HEK293 (cell line): ENCODE measurements around the gene ABHD16B.

ENCODE experiments used
- CTCF ChIP-seq: fragments of 450-650 bp; formaldehyde crosslinking; IDR thresholded peaks from 2 replicates; pipeline ENCODE4 v1.5.1; 2016; ENCODE audit warnings: missing biosample characterization, missing genetic modification characterization
- PRDM10 ChIP-seq: fragments of 450-650 bp; formaldehyde crosslinking; IDR thresholded peaks from 2 replicates; pipeline ENCODE4 v1.5.1; 2016; ENCODE audit warnings: missing biosample characterization, missing genetic modification characterization
- REST ChIP-seq: fragments of 450-650 bp; formaldehyde crosslinking; IDR thresholded peaks from 2 replicates; pipeline ENCODE4 v1.5.1; 2016; ENCODE audit warnings: missing biosample characterization, missing genetic modification characterization
- SETDB1 ChIP-seq: IDR thresholded peaks from one replicate; pipeline ENCODE4 v1.6.1; 2017; ENCODE audit warnings: mild to moderate bottlenecking, low read length, moderate library complexity, mixed read lengths; ENCODE audit not compliant: insufficient read length
- ZBTB1 ChIP-seq: fragments of 450-650 bp; formaldehyde crosslinking; IDR thresholded peaks from 2 replicates; pipeline ENCODE4 v1.5.1; 2016; ENCODE audit warnings: missing biosample characterization, missing genetic modification characterization
- ZFP3 ChIP-seq: fragments of 450-650 bp; formaldehyde crosslinking; IDR thresholded peaks from 2 replicates; pipeline ENCODE4 v1.5.1; 2016; ENCODE audit warnings: low read depth, missing biosample characterization, missing genetic modification characterization
- ZFP41 ChIP-seq: fragments of 450-650 bp; formaldehyde crosslinking; IDR thresholded peaks from 2 replicates; pipeline ENCODE4 v1.5.1; 2016; ENCODE audit warnings: missing biosample characterization, missing genetic modification characterization, borderline replicate concordance
- ZNF23 ChIP-seq: fragments of 450-650 bp; formaldehyde crosslinking; IDR thresholded peaks from 2 replicates; pipeline ENCODE4 v1.5.1; 2016; ENCODE audit warnings: missing biosample characterization, missing genetic modification characterization, borderline replicate concordance
- ZNF24 ChIP-seq: fragments of 450-650 bp; formaldehyde crosslinking; IDR thresholded peaks from 2 replicates; pipeline ENCODE4 v1.5.1; 2016; ENCODE audit warnings: missing biosample characterization, missing genetic modification characterization
- ZNF530 ChIP-seq: fragments of 450-650 bp; formaldehyde crosslinking; IDR thresholded peaks from 2 replicates; pipeline ENCODE4 v1.5.1; 2016; ENCODE audit warnings: low read depth, missing biosample characterization, missing genetic modification characterization
- ZNF624 ChIP-seq: fragments of 450-650 bp; formaldehyde crosslinking; IDR thresholded peaks from 2 replicates; pipeline ENCODE4 v1.5.1; 2017; ENCODE audit warnings: missing biosample characterization, missing genetic modification characterization
- ZNF76 ChIP-seq: fragments of 450-650 bp; formaldehyde crosslinking; IDR thresholded peaks from 2 replicates; pipeline ENCODE4; 2016; ENCODE audit warnings: low read depth, missing biosample characterization, missing genetic modification characterization, borderline replicate concordance
- TF ChIP-seq, protein P1 (sequence below): fragments of 450-650 bp; formaldehyde crosslinking; IDR thresholded peaks from 2 replicates; pipeline ENCODE4 v1.5.1; 2016; ENCODE audit warnings: missing biosample characterization, missing genetic modification characterization, low read depth
- TF ChIP-seq, protein P2 (sequence below): fragments of 450-650 bp; IDR thresholded peaks from 2 replicates; pipeline ENCODE4 v1.5.1; 2018; ENCODE audit warnings: missing biosample characterization, missing genetic modification characterization

DNA sequence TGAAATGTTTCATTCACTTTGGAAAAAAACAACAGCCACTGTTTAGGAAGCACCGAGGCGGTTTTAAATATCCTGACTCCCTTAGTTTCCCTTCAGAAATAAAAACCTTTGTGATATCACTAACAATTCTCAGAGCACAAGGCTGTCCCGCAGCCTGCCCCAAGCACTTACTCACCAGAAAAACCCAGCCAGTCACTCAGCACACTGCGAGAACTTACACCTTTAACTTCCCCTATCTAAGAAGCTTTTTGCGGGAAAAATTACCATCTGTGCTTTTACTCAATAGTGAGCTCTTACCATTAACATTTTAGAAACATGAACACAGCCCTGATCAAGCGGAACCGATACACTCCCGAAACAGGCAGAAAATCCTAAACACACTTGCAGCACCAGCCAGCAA, 39.5 kb upstream of the ABHD16B start:
- TF ChIP-seq, protein P1, sequence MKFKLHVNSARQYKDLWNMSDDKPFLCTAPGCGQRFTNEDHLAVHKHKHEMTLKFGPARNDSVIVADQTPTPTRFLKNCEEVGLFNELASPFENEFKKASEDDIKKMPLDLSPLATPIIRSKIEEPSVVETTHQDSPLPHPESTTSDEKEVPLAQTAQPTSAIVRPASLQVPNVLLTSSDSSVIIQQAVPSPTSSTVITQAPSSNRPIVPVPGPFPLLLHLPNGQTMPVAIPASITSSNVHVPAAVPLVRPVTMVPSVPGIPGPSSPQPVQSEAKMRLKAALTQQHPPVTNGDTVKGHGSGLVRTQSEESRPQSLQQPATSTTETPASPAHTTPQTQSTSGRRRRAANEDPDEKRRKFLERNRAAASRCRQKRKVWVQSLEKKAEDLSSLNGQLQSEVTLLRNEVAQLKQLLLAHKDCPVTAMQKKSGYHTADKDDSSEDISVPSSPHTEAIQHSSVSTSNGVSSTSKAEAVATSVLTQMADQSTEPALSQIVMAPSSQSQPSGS: no peak
- TF ChIP-seq ZFP41 (tag by site-specific recombination) (no peak), CTCF (tag by site-specific recombination) (no peak), ZNF24 (no peak), ZNF624 (tag by site-specific recombination) (no peak), ZBTB1 (no peak), ZFP3 (no peak), ZNF530 (tag by site-specific recombination) (no peak), ZNF76 (tag by site-specific recombination) (no peak), SETDB1 (no peak), ZNF23 (tag by site-specific recombination) (no peak), PRDM10 (tag by site-specific recombination) (no peak), REST (tag by site-specific recombination) (no peak)
- TF ChIP-seq, protein P2, sequence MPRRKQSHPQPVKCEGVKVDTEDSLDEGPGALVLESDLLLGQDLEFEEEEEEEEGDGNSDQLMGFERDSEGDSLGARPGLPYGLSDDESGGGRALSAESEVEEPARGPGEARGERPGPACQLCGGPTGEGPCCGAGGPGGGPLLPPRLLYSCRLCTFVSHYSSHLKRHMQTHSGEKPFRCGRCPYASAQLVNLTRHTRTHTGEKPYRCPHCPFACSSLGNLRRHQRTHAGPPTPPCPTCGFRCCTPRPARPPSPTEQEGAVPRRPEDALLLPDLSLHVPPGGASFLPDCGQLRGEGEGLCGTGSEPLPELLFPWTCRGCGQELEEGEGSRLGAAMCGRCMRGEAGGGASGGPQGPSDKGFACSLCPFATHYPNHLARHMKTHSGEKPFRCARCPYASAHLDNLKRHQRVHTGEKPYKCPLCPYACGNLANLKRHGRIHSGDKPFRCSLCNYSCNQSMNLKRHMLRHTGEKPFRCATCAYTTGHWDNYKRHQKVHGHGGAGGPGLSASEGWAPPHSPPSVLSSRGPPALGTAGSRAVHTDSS (tag by site-specific recombination): no peak
